ENCODE results near the gene GABARAP. TPM values are rescaled to one million over a fixed set of nuclear protein-coding genes. Genes with fewer than 3 reads are reported as not detected.
"Not testable (repeated sequence)": the region's sequence is repeated elsewhere in the genome, so short reads cannot be mapped to it uniquely, and the experiment has no call there.

GABARAP gene
- total and polyA plus RNA-seq, 9 donors: 526 to 1,518 (median 640) TPM

- DNase-seq: no peak
- 69 to 74% (median 73%) methylated on average over 4 of the region's 4 CpGs for WGBS, 3 donors
- intact Hi-C loops (cut with DNase I): no loop called here
- H3K27ac ChIP-seq: no peak overlapping the region
- H3K9me3 ChIP-seq: no peaks in the 10 kb centered on the region
- H3K4me1 ChIP-seq (ENCODE audit: insufficient read depth): peaks cover 9% of the 10 kb centered on the region
- TF ChIP-seq CTCF (IDR thresholded peaks at IDR 0.05) (no peak), POLR2A (IDR thresholded peaks at IDR 0.05) (no peak), EP300 (IDR thresholded peaks at IDR 0.05) (no peak)
- H3K36me3 ChIP-seq: no peaks in the 10 kb centered on the region
- H3K4me3 ChIP-seq: no peak overlapping the region
- H3K27me3 ChIP-seq: no peaks in the 10 kb centered on the region
Measured at GRCh38 chr17:7248796-7249195, 6.5 kb upstream of the GABARAP start.

- intact Hi-C loops (cut with DNase I): no loop called here
- no peaks in the 10 kb centered on the region for H3K9me3 ChIP-seq
- H3K27me3 ChIP-seq: no peaks in the 10 kb centered on the region
- peaks cover 9% of the 10 kb centered on the region for H3K4me1 ChIP-seq (ENCODE audit: insufficient read depth)
- H3K4me3 ChIP-seq: no peak overlapping the region
- 86 to 90% (median 87%) methylated on average over 5 of the region's 5 CpGs for WGBS, 3 donors
- DNase-seq: no peak
- TF ChIP-seq CTCF (IDR thresholded peaks at IDR 0.05) (no peak), EP300 (IDR thresholded peaks at IDR 0.05) (no peak), POLR2A (IDR thresholded peaks at IDR 0.05) (no peak)
- H3K27ac ChIP-seq: no peak overlapping the region
- no peaks in the 10 kb centered on the region for H3K36me3 ChIP-seq
Measured at GRCh38 chr17:7246779-7247178, 4.5 kb upstream of the GABARAP start.

- intact Hi-C loops (cut with DNase I); H3K4me1 ChIP-seq (ENCODE audit: insufficient read depth); H3K27me3 ChIP-seq; H3K9me3 ChIP-seq; H3K36me3 ChIP-seq; H3K4me3 ChIP-seq: not testable (repeated sequence)
- DNase-seq: peak in 3 of 5 donors; percentile 39 to 42 (median 39)
- WGBS, 3 donors: 70 to 73% (median 73%) methylated on average over 10 of the region's 10 CpGs
- H3K27ac ChIP-seq: peak overlapping the region in 1 of 2 donors; percentile 98
Measured at GRCh38 chr17:7243838-7244237, 1.6 kb upstream of the GABARAP start.

GRCh38 chr17:7243453-7243729 is 1.1 kb upstream of the GABARAP start:
- peak overlapping the region; percentile 86 for H3K4me3 ChIP-seq
- 26 to 36% (median 29%) methylated on average over 2 of the region's 2 CpGs for WGBS, 3 donors
- intact Hi-C loops (cut with DNase I): no loop called here
- no peaks in the 10 kb centered on the region for H3K36me3 ChIP-seq
- TF ChIP-seq CTCF (IDR thresholded peaks at IDR 0.05) (no peak), POLR2A (IDR thresholded peaks at IDR 0.05) (no peak), EP300 (IDR thresholded peaks at IDR 0.05) (no peak)
- H3K27me3 ChIP-seq: no peaks in the 10 kb centered on the region
- no peak for DNase-seq
- H3K27ac ChIP-seq: peak overlapping the region; percentile 91 to 98
- H3K9me3 ChIP-seq: no peaks in the 10 kb centered on the region
- H3K4me1 ChIP-seq (ENCODE audit: insufficient read depth): peaks cover 6% of the 10 kb centered on the region

GRCh38 chr17:7242717-7243452 is 636 bp upstream of the GABARAP start:
- 0 to 1% (median 1%) methylated on average over 49 of the region's 49 CpGs for WGBS, 3 donors

More at GRCh38 chr17:7242717-7243452, 636 bp upstream of the GABARAP start:
- TF ChIP-seq POLR2A (IDR thresholded peaks at IDR 0.05): peak; percentile 50
- peak; percentile 89 for TF ChIP-seq EP300 (IDR thresholded peaks at IDR 0.05)
- peak in 1 of 3 donors; percentile 23 for TF ChIP-seq CTCF (IDR thresholded peaks at IDR 0.05)
- peak overlapping the region; percentile 86 for H3K4me3 ChIP-seq
- no peaks in the 10 kb centered on the region for H3K27me3 ChIP-seq
- H3K27ac ChIP-seq: peak overlapping the region; percentile 91 to 98
- no peaks in the 10 kb centered on the region for H3K36me3 ChIP-seq
- DNase-seq: peak; percentile 97 to 98 (median 97)
- intact Hi-C loops (cut with DNase I): no loop called here
- H3K9me3 ChIP-seq: no peaks in the 10 kb centered on the region
- peaks cover 6% of the 10 kb centered on the region for H3K4me1 ChIP-seq (ENCODE audit: insufficient read depth)
